Hepatocyte (in vitro differentiated cells): ENCODE data around the gene TGM3. TPM values are rescaled to one million over a fixed set of nuclear protein-coding genes. Genes with fewer than 3 reads are reported as not detected.

Source experiments
- DNase-seq: peaks from one replicate; pipeline ENCODE4 v3.0.0-alpha.2; 2016; ENCODE audit warnings: low spot score
- H2AFZ ChIP-seq: fragments of 200-600 bp; sonication (generic); 2 replicates; pipeline ENCODE4 v1.6.0; 2016; ENCODE audit warnings: antibody characterized with exemption, mild to moderate bottlenecking
- H3K27ac ChIP-seq: fragments of 200-600 bp; sonication (generic); 2 replicates; pipeline ENCODE4 v1.5.1; 2016; ENCODE audit warnings: mild to moderate bottlenecking
- H3K27me3 ChIP-seq: fragments of 200-600 bp; sonication (generic); 2 replicates; pipeline ENCODE4 v1.6.1; 2016
- H3K36me3 ChIP-seq: fragments of 200-600 bp; sonication (generic); replicated peaks from 2 replicates; pipeline ENCODE4 v1.5.1; 2016; ENCODE audit warnings: low read depth; ENCODE audit not compliant: insufficient read depth
- H3K4me1 ChIP-seq: fragments of 200-600 bp; sonication (generic); 2 replicates; pipeline ENCODE4 v1.5.1; 2016; ENCODE audit warnings: mild to moderate bottlenecking, moderate library complexity; ENCODE audit not compliant: insufficient read depth
- H3K4me2 ChIP-seq: fragments of 200-600 bp; sonication (generic); 2 replicates; pipeline ENCODE4 v1.6.0; 2016
- H3K4me3 ChIP-seq: fragments of 200-600 bp; sonication (generic); 2 replicates; pipeline ENCODE4 v1.5.1; 2016; ENCODE audit warnings: mild to moderate bottlenecking
- H3K79me2 ChIP-seq: fragments of 200-600 bp; sonication (generic); 2 replicates; pipeline ENCODE4 v1.6.0; 2017; ENCODE audit warnings: mild to moderate bottlenecking
- H3K9me2 ChIP-seq: fragments of 200-600 bp; sonication (generic); replicated peaks from 2 replicates; pipeline ENCODE4 v1.6.0; 2017; ENCODE audit warnings: mild to moderate bottlenecking; ENCODE audit not compliant: insufficient read depth
- H3K9me3 ChIP-seq: fragments of 200-600 bp; sonication (generic); 2 replicates; pipeline ENCODE4 v1.5.1; 2016; ENCODE audit warnings: low read depth, mild to moderate bottlenecking
- H4K20me1 ChIP-seq: fragments of 200-600 bp; sonication (generic); 2 replicates; pipeline ENCODE4 v1.6.0; 2016; ENCODE audit warnings: mild to moderate bottlenecking; ENCODE audit not compliant: insufficient read depth, poor library complexity, severe bottlenecking
- CTCF ChIP-seq: fragments of 200-600 bp; sonication (generic); IDR thresholded peaks from 2 replicates; pipeline ENCODE4 v1.5.1; 2016; ENCODE audit warnings: antibody characterized with exemption, mild to moderate bottlenecking; ENCODE audit not compliant: poor library complexity
- EZH2 ChIP-seq: fragments of 200-600 bp; sonication (generic); IDR thresholded peaks from 2 replicates; pipeline ENCODE4 v1.6.1; 2016; ENCODE audit warnings: antibody characterized with exemption, mild to moderate bottlenecking, borderline replicate concordance
- EZH2phosphoT487 ChIP-seq: fragments of 200-600 bp; sonication (generic); IDR thresholded peaks from one replicate; pipeline ENCODE4 v1.6.1; 2018; ENCODE audit warnings: antibody characterized with exemption, mild to moderate bottlenecking, low read depth, moderate library complexity; ENCODE audit not compliant: unreplicated experiment, severe bottlenecking
- WGBS: methylation state at CpG from one replicate; pipeline ENCODE4 v1.1.6; 2016; ENCODE audit warnings: low lambda C conversion rate; ENCODE audit errors: missing lambda C conversion rate; 5-methylcytosine and 5-hydroxymethylcytosine counted together
- polyA plus RNA-seq: library from polyadenylated mRNA; unstranded; fragments of >200 nt; fragmentation: Nextera tagmentation; extraction: Ambion mirVana; gene quantifications from 2 replicates; pipeline ENCODE4 v1.2.1, GENCODE V29; 2016
- total RNA-seq: library from RNA; depleted of rRNA; stranded (reverse); fragments of >200 nt; gene quantifications from 2 replicates; pipeline ENCODE4 v1.2.3, GENCODE V29; 2014

TGM3 gene
- total and polyA plus RNA-seq, 2 experiments from 2014 or later = 0.15 to 0.23 TPM

GRCh38 chr20:2255926-2256531 is 39.8 kb upstream of the TGM3 start:
- 83% methylated on average over 9 of the region's 9 CpGs for WGBS
- H3K9me2 ChIP-seq = no peaks in the 10 kb centered on the region
- DNase-seq = no peak

GRCh38 chr20:2259731-2260130 is 36.1 kb upstream of the TGM3 start:
- Histone ChIP-seq H3K4me2 (no peak overlapping the region), H3K9me2 (no peaks in the 10 kb centered on the region), H3K4me1 (peaks cover 3% of the 10 kb centered on the region), H4K20me1 (no peaks in the 10 kb centered on the region), H3K79me2 (no peaks in the 10 kb centered on the region), H3K9me3 (no peaks in the 10 kb centered on the region), H2AFZ (no peak overlapping the region), H3K4me3 (no peak overlapping the region), H3K27me3 (no peaks in the 10 kb centered on the region), H3K36me3 (no peaks in the 10 kb centered on the region), H3K27ac (no peak overlapping the region)
- no peak for DNase-seq
- TF ChIP-seq EZH2 = no peak
- TF ChIP-seq EZH2phosphoT487 = no peak
- TF ChIP-seq CTCF = no peak
- 86% methylated on average over 6 of the region's 6 CpGs for WGBS

More at GRCh38 chr20:2255926-2256531, 39.8 kb upstream of the TGM3 start:
- no peaks in the 10 kb centered on the region for H4K20me1 ChIP-seq
- H3K4me3 ChIP-seq = no peak overlapping the region
- H3K4me2 ChIP-seq = no peak overlapping the region
- no peaks in the 10 kb centered on the region for H3K4me1 ChIP-seq
- no peaks in the 10 kb centered on the region for H3K27me3 ChIP-seq
- no peak overlapping the region for H2AFZ ChIP-seq
- H3K9me3 ChIP-seq = no peaks in the 10 kb centered on the region
- H3K27ac ChIP-seq = no peak overlapping the region
- H3K79me2 ChIP-seq = no peaks in the 10 kb centered on the region
- no peaks in the 10 kb centered on the region for H3K36me3 ChIP-seq
- TF ChIP-seq EZH2phosphoT487 (no peak), EZH2 (no peak), CTCF (no peak)

- Histone ChIP-seq H3K4me2 (no peak overlapping the region), H3K4me1 (peaks cover 5% of the 10 kb centered on the region), H3K9me2 (no peaks in the 10 kb centered on the region), H2AFZ (no peak overlapping the region), H4K20me1 (no peaks in the 10 kb centered on the region), H3K9me3 (no peaks in the 10 kb centered on the region), H3K27me3 (no peaks in the 10 kb centered on the region), H3K36me3 (no peaks in the 10 kb centered on the region), H3K4me3 (no peak overlapping the region), H3K27ac (no peak overlapping the region), H3K79me2 (no peaks in the 10 kb centered on the region)
- no peak for DNase-seq
- 85% methylated on average over 9 of the region's 9 CpGs for whole genome bisulfite sequencing
- TF ChIP-seq EZH2phosphoT487 (no peak), CTCF (no peak), EZH2 (no peak)
Measured at GRCh38 chr20:2260250-2260649, 35.6 kb upstream of the TGM3 start.
